ENCODE data around the gene FBLN2.

Gene FBLN2

DNA sequence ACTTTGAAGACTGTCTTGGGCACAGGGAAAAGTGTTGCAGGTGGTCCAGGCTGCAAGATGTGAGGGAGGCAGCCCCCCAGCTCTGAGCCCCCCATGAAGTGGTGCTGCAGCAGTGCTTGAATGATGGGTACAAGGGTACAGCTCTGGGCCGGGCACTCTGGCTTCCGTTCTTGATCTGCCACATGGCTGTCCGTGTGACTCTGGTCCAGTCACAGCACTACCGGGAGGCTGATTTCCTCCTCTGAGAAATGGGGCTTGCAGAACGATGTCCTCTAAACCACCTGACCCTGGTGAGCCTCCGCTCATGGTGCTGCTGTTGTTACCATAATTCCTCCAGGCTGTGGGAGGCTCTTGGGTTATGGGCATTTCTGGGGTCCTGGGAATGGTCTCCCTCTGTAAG is 75.1 kb downstream of the FBLN2 start:
- no peak for DNase-seq (ENCODE audit: low spot score)

DNA sequence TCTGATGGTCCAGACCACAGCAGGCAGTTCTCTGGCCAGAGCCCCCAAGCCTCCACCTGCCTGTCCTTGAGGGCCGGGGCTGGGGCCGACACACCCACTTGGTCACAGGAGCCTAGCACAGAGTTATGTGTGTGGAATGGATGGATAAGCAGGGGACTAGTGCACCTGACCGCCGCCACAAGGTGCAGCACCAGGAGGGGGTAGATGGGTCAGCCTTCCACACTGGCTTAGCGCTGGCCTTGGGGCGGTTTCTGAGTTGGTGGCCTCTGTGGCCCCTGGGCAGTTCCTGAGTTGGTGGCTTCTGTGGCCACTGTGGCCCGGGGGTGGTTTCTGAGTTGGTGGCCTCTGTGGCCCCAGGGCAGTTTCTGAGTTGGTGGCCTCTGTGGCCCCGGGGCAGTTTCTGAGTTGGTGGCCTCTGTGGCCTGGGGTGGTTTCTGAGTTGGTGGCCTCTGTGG is 75.8 kb downstream of the FBLN2 start:
- DNase-seq (ENCODE audit: low spot score) = no peak

DNA sequence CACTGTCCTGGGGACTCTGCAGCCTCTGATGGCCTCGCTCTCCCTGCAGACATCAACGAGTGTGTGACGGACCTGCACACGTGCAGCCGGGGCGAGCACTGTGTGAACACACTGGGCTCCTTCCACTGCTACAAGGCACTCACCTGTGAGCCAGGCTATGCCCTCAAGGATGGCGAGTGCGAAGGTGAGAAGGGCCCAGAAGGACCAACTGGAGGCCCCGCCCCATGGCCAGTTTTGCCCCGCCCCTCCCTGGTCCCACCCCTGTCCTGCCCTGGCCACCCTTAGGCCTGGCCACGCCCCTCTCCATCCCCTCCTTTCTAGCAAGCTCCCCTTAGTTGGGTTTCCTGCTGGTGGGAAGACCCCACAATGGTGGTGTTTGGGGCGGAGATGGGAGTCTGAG is 77.5 kb downstream of the FBLN2 start:
- no peak for DNase-seq (ENCODE audit: low spot score)

DNA sequence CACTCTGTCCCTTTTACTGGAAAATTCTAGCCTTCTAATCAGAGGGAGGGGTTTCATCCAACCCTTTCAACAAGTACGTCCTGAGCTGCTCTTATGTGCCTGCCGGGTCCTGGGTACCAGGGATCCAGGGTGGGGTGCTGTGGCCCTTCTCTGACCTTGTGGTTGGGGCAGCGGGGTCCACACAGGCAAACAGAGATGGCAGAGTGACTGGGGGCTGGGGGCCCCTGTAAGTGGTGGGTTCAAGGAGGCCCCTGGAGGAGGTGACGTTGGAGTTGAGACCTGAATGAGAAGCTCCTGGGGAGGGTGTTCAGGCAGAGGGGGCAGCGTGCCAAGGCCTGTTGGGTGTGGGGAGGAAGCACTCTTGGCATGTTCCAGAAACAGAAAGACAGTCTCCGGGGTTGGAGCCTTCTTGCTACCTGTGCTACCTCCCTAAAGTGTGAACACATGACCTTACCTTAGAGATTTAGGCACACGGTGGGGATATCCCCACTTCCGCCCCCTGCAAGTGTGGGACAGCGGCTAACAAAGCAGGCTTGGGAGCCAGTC is 78.1 kb downstream of the FBLN2 start:
- DNase-seq (ENCODE audit: low spot score) = no peak

DNA sequence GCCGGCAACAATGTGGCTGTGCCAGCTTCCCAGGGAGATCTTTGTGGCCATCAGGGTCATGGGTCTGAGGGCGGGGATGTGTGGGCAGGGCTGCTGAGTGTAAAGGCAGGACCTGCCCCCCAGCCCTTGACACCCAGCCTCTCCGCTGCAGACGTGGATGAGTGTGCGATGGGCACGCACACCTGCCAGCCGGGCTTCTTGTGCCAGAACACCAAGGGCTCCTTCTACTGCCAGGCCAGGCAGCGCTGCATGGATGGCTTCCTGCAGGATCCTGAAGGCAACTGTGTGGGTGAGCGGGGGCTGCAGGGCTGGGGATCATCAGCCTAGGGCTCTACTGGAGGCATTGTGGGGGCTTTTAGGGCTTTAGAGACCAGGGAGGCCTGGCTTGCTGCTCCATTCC is 78.8 kb downstream of the FBLN2 start:
- DNase-seq (ENCODE audit: low spot score) = no peak

DNA sequence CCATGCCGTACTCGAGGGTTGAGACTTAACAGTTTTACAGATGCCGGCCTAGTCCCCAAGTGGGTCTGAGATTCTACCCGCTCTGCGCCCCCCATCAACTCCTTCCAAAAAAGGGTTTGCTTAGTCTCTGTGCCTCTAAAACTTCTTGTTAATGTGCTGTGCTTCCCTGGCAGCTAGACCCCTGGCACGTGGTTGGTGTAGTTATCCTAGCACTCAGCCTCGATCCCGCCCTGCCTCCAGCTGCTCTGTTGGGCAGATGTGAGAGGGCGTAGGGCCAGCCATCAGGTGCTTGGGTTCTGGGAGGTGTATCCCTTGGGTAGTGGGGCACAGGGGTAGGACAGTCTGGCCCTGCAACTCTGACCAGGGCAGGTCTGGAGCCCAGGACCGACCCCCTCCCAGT is 79.5 kb downstream of the FBLN2 start:
- DNase-seq (ENCODE audit: low spot score) = no peak

DNA sequence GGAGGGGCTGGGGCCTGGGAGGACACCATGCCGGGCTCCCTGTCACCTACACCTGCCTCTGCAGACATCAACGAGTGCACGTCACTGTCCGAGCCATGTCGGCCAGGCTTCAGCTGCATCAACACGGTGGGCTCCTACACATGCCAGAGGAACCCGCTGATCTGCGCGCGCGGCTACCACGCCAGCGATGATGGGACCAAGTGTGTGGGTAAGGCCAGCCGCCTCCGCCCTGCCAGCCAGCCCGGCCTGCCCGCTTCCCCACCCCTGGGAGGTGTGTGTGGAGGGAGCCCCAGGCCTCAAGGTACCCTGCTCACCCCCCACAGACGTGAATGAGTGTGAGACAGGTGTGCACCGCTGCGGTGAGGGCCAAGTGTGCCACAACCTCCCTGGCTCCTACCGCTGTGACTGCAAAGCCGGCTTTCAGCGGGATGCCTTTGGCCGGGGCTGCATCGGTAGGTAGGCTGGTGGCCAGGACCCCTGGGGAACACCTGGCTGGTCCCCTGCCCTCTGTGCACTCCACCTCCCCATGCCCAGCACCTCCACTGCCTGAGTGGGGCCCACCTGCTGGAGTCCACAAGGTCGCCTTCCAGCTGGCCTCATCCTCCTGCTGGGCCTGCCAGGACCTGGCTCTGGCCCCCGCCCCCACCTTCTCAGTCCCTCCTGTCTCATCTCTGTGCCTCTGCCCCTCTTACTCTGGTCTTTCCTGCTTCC is 80.1 kb downstream of the FBLN2 start:
- no peak for DNase-seq (ENCODE audit: low spot score)

DNA sequence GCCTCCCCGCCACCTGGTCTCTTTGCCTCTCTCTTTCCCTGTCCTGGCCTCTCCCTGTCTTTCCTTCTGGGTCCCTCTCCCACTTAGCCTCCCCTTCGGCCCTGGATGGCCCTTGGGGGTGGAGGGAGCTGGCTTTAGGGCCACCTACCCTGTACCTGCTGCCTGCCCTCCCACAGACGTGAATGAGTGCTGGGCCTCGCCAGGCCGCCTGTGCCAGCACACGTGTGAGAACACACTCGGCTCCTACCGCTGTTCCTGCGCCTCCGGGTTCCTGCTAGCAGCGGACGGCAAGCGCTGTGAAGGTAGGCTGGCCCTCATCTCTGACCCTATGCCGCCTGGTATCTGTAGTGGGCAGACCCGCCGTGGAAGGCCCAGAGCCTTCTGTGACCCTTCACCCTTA is 80.7 kb downstream of the FBLN2 start:
- no peak for DNase-seq (ENCODE audit: low spot score)

DNA sequence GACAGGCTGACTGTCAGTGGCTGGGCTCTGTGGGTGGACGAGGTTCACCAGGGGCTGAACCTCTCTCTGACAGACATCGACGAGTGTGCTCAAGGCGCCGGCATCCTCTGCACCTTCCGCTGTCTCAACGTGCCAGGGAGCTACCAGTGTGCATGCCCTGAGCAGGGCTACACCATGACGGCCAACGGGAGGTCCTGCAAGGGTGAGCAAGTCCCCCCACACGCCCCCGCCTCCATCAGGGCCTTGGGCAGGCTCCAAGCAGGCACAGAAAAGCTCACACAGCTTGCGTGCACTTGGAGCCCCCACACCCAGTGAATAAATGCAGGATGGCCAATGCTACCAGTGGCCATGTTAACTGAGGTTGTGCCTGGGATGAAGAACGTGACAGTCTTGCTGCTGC is 82.3 kb downstream of the FBLN2 start:
- DNase-seq (ENCODE audit: low spot score) = no peak

DNA sequence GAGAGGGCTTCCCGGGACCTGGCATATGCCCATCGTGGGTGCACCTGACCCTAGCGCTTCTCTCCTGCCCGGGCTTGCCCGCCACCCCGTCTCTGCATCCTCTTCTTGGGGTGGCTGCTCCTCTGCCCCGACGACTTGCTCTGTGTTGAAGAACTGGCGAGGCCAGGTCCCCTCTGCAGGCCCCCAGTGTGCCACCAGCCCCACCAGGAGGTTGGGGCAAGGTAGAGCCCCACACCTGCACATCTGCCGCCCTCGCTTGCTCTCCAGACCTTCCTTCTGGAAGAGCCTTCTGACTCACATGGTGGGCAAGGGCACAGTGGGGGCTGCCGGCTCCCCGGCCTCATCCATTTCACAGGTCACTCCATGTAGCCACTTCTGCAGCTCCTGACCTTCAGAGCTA is 84.3 kb downstream of the FBLN2 start:
- no peak for DNase-seq (ENCODE audit: low spot score)

DNA sequence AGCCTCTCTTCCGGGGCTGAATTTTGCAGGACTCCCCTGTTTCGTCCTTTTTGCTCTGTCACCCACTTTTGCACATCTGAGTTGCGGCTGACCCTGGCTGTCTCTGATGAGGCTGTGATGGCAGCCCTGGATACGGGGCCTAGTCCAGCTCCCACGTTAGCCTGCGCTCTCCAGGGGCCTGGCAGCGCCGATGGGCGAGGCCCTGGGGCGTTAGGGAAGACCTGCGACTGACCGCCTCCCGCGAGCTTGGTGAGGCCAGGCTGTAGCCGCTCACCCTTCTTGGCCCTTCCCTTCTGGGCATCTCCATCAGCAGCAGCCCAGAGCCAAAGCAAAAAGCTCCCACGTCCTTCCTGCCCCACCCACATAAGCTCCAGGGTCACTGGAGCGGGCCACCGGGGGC is 85.2 kb downstream of the FBLN2 start:
- no peak for DNase-seq (ENCODE audit: low spot score)

DNA sequence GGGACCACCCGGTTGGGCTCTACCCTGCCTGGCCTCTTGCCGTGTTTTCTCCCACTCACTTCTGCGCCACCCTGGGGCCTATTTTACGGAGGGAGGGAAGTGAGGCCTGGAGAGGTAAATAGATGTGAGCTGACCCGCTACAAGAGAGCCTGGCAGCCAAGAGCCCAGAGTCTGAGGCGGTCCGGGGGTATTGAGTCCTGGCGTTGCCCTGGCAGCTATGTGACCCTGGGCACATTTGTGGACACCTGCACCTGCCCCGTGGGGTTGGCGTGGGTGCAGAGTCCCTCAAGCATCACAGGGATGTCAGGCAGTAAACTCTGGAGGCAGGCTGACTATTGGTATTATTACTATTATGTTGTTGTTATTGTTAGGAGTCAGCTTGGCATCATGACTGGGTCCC is 85.7 kb downstream of the FBLN2 start:
- no peak for DNase-seq (ENCODE audit: low spot score)

DNA sequence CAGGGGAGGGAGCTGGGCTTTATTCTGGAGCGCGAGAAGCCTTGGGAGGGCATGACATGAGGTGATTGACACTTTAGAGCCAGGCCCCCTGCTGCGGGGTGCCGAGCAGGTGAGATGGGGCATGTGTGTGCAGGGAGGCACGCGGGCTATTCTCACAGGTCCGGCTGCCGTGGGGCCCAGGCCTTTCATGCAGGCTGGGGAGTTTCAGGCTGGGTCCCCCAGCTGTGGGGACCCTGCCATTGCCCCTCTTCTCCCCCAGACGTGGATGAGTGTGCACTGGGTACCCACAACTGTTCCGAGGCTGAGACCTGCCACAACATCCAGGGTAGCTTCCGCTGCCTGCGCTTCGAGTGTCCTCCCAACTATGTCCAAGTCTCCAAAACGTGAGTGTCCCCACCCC is 87.3 kb downstream of the FBLN2 start:
- no peak for DNase-seq (ENCODE audit: low spot score)

DNA sequence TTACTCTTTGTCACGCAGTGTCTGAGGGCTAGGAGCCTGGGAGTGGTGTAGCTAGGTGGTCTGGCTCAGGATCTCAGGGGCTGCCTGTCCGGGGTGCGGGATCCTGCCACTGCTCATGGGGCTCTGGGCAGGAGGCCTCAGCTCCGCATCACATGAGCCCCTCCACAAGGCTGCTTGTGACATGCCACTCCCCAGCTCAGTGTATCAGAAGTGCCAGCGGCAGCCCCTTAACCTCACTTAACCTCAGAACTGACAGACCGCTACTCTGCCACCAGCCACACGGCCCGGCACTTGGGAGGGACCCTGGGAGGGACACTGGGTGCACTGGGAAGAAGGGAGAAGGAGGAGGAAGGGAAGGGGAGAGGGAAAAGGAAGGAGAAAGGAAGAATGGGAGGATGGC is 87.9 kb downstream of the FBLN2 start:
- no peak for DNase-seq (ENCODE audit: low spot score)

DNA sequence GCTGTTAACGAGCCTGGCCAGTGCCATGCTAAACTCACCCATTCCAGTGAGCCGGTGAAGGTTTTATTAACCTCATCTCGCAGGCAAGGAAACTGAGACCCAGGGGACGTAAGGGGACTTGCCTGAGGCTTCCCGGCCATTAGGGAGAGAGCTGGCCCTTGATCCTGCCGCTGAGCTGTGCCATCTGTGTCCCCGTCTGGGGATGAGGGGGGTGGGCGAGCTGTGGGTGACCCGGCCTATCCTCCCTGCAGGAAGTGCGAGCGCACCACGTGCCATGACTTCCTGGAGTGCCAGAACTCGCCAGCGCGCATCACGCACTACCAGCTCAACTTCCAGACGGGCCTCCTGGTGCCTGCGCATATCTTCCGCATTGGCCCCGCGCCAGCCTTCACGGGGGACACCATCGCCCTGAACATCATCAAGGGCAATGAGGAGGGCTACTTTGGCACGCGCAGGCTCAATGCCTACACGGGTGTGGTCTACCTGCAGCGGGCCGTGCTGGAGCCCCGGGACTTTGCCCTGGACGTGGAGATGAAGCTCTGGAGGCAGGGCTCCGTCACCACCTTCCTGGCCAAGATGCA is 88.5 kb downstream of the FBLN2 start:
- DNase-seq (ENCODE audit: low spot score) = no peak

DNA sequence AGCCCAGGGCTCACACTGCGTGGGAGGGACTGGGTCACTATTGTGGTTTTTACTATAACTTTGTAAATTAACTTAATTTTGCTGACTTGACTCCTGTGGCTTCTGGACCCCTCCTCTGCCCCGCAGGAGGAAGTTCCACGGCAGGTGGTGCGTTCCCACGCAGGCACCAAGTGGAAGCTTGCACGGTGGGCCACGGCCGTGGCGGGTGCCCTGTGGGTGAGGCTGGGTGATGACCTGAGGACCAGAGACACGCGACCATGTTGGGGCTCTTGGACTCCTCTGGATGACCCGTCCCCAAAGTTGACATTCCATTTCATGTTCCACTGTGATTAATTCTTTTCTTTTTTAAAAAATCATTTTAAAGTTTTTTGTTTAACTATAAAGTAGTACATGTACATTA is 89.0 kb downstream of the FBLN2 start:
- no peak for DNase-seq (ENCODE audit: low spot score)

DNA sequence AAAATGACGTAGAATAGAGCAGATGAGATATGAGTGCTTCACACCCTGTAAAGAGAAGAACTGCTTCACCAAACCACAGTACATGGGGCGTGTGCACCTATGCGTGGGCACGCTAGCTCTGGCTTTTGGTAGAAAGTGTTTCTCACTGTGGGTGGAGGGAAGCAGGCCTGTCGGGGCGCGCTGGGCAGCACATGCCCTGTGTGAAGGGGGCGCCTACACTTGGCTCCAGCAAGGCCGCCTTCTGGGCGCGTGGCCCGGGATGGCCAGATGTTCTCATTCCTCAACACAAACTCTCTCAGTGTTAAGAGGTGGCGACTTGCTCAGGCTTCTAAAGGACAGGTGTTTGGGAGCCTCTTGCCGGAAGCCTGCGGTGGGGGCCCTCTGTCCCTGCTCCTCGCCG is 90.0 kb downstream of the FBLN2 start:
- DNase-seq (ENCODE audit: low spot score) = no peak

DNA sequence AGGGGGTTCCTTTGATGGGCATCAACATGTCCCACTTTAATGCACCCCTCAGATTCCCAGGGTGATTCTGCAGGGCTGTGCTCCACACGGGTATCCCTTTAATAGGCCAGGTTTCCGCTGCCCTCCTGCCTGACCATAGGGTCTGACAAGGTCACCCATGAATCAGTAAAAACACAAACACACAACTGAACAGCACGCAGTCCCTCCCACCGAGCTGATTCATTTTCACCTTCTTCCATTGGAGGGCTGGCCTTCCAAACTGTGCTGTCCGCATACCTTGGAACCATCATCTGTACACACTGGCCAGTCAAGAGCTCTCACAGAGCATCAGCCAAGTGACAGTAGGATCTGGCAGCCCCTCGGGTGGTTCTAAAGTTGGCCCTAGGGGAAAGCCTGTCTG is 93.7 kb downstream of the FBLN2 start:
- DNase-seq (ENCODE audit: low spot score) = no peak

DNA sequence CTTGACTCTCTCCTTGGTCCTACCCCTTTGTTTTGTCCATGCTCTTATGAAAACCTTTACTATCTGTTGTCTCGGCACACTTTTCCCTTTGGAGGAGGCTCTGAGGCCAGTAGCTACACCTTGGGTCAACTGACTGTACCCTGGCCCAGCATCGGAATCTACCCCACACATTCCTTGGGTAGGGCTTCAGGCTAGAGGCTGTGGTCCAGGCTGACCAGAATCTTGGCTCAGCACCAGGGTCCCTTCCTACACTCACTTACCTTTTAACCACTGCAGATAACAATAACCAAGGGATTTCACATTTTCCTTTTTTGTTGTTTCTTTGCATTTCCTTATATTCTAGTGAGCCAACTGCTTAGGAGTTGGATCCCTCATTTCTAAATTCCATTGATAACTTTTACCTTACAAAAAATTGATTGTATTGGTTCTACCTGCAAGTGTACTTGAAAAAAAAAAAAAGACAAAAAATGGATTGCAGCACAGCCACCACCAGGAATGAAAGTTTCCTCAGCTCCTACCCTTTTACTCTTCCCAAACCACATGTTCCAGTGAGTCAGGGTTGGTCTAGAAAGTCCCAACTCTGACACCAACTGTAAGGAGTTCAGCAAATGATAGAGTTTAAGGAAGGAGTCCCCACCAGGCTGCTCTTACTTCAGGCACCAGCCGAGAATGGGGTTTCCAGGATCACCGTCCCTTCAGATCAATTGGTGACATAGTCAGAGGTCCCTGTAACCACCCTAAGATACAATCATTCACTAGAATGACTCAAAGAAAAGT is 95.6 kb downstream of the FBLN2 start:
- DNase-seq (ENCODE audit: low spot score) = peak; percentile 79

DNA sequence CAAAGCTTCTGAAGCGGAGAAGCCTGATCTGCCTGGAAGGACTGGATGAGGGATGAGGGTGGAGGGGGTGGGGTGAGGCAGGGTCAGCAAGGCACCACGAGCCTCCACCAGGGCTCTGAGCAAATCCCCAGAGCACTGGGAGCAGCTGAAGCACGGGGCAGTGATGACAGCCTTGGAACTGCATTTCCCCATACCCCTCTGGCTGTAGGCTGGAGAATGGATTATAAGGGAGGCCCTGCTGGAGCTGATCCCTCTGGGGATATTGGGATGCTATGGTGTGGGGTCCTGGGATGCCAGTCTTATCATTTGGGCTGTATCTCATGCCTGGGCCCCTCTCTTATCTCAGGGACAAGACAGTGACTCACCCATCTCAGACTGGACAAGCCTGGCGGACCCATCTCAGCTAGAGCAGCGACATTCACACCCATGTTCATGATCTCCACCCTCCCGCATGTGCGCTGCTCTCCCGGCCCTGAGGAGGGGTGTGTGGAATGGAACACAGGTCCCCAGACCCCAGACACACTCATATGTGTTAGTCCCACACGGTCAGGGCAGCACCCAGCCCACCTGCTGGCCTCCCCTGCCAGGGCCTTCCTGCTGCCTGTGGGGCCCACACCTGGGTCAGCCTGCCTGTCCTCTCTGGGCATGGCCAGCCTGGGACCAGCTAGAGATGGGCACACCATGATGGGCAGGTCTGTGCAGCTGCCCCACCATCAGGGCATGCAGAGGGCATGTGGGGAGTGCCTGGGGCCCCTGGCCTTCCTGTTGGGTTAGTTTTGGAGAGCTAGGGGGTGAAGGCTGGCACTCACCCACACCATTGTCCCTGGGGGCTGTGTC is 97.1 kb downstream of the FBLN2 start:
- DNase-seq (ENCODE audit: low spot score) = no peak

DNA sequence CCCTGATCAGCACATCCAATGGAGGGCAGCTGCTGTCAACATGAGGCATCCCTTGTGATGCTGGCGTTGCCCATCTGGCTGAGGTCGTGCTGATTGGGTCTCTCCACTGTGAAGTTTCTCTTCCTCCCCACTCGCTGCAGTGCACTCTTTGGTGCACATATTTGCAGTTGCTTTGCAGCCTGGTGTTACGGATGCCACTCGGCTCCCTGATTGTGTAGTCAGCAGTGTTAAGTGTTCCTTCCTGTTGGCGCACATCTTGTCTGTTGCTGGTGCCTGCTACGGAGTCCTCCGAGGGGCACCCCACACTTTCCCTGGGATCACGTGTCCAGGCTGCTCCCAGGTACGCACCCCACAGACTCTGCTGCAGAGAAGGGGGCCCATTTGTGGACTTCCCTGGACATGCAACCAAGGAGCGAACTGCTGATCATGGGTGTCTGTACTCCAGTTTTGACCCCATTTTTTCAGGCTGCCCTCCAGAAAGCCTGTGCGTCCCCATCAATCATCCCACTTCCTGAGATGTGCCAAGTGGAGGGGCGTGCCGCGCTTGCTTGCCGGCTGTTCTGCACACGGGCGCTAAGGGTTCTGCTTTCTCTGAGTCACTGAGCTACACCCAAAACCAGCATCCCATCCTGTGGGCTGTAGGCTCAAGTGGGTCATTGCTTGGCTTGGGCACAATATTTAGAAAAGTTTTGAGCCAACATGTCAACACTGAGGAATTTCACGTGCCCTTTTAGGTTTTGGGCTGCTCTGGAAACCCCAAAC is 98.6 kb downstream of the FBLN2 start:
- peak; percentile 93 for DNase-seq (ENCODE audit: low spot score)
